Kidney epithelial cell (primary cell): ENCODE data around the gene SSNA1. TPM values are rescaled to one million over a fixed set of nuclear protein-coding genes. Genes with fewer than 3 reads are reported as not detected.

ENCODE experiments used
- DNase-seq: peaks from one replicate; pipeline ENCODE4 v3.0.0-alpha.2; 2010; ENCODE audit warnings: low read depth
- H3K27me3 ChIP-seq: 2 replicates; pipeline ENCODE4 v1.6.0; 2011; ENCODE audit warnings: low read length; ENCODE audit not compliant: control insufficient read depth, insufficient read depth
- H3K36me3 ChIP-seq: 2 replicates; pipeline ENCODE4 v1.5.1; 2011; ENCODE audit warnings: low read length; ENCODE audit not compliant: control insufficient read depth, insufficient read depth
- H3K4me3 ChIP-seq: 2 replicates; pipeline ENCODE4 v1.5.1; 2011; ENCODE audit warnings: low read depth, mild to moderate bottlenecking, control low read depth, low read length
- CTCF ChIP-seq: IDR thresholded peaks from 2 replicates; pipeline ENCODE4 v1.5.1; 2011; ENCODE audit warnings: mild to moderate bottlenecking, moderate library complexity, low read length, control low read depth, inconsistent platforms; ENCODE audit not compliant: insufficient read depth, poor library complexity, severe bottlenecking
- total RNA-seq: library from RNA; depleted of rRNA; stranded (reverse); fragments of >200 nt; gene quantifications from 2 replicates; pipeline ENCODE4 v1.2.3, GENCODE V29; 2015

The SSNA1 gene
- total RNA-seq, 1 donor from 2014 or later, result 95.1 TPM

- TF ChIP-seq CTCF, result no peak
- H3K36me3 ChIP-seq, result no peaks in the 10 kb centered on the region
- peaks cover 60% of the 10 kb centered on the region for H3K27me3 ChIP-seq
- H3K4me3 ChIP-seq, result no peak overlapping the region
- DNase-seq, result no peak
Measured at GRCh38 chr9:137233143-137233980, 44.9 kb downstream of the SSNA1 start.

GRCh38 chr9:137234055-137234697 lies 45.7 kb downstream of the SSNA1 start:
- H3K4me3 ChIP-seq, result no peak overlapping the region
- H3K36me3 ChIP-seq, result no peaks in the 10 kb centered on the region
- no peak for TF ChIP-seq CTCF
- H3K27me3 ChIP-seq, result peaks cover 52% of the 10 kb centered on the region
- no peak for DNase-seq

- no peak for TF ChIP-seq CTCF
- H3K27me3 ChIP-seq, result peaks cover 46% of the 10 kb centered on the region
- H3K36me3 ChIP-seq, result no peaks in the 10 kb centered on the region
- H3K4me3 ChIP-seq, result no peak overlapping the region
- no peak for DNase-seq
Measured at GRCh38 chr9:137234758-137235423, 46.4 kb downstream of the SSNA1 start.

- no peak for DNase-seq
- TF ChIP-seq CTCF, result no peak
- Histone ChIP-seq H3K36me3 (no peaks in the 10 kb centered on the region), H3K27me3 (peaks cover 42% of the 10 kb centered on the region), H3K4me3 (no peak overlapping the region)
Measured at GRCh38 chr9:137235424-137236237, 47.2 kb downstream of the SSNA1 start.

- DNase-seq, result no peak
- peak; percentile 99 for TF ChIP-seq CTCF
- Histone ChIP-seq H3K4me3 (no peak overlapping the region), H3K27me3 (peaks cover 41% of the 10 kb centered on the region), H3K36me3 (no peaks in the 10 kb centered on the region)
Measured at GRCh38 chr9:137236238-137236935, 47.9 kb downstream of the SSNA1 start.
